Activated naive CD4-positive, alpha-beta T cell treated with anti-CD3 and anti-CD28 coated beads, Interleukin-2, amount 10 ng/mL, durations not matched to agents 7 days and 5 days (primary cell): Measurements from ENCODE around the gene SH2D3A.

Experiments
- CTCF ChIA-PET: fragments of 350-600 bp; sonication (Branson Sonifier 250); formaldehyde crosslinking; loops from one replicate; lab custom pipeline; 2021; ENCODE audit warnings: antibody characterized with exemption; lab: Charles Lee
- DNase-seq: peaks from one replicate; pipeline ENCODE4 v3.0.0-alpha.2; 2020
- H3K27ac Mint-ChIP-seq: one replicate; pipeline ENCODE4 v1.8.0; 2021; ENCODE audit warnings: mild to moderate bottlenecking, moderate library complexity, mixed read lengths
- H3K27me3 Mint-ChIP-seq: one replicate; pipeline ENCODE4 v1.8.0; 2021; ENCODE audit warnings: mild to moderate bottlenecking, mixed read lengths
- H3K36me3 Mint-ChIP-seq: one replicate; pipeline ENCODE4 v1.8.0; 2021; ENCODE audit warnings: mixed read lengths
- H3K4me1 Mint-ChIP-seq: one replicate; pipeline ENCODE4 v1.8.0; 2021; ENCODE audit warnings: mixed read lengths
- H3K4me3 Mint-ChIP-seq: one replicate; pipeline ENCODE4 v1.8.0; 2021; ENCODE audit warnings: mild to moderate bottlenecking, moderate library complexity, mixed read lengths
- H3K9me3 Mint-ChIP-seq: one replicate; pipeline ENCODE4 v1.8.0; 2021; ENCODE audit warnings: mixed read lengths

Gene SH2D3A

DNA sequence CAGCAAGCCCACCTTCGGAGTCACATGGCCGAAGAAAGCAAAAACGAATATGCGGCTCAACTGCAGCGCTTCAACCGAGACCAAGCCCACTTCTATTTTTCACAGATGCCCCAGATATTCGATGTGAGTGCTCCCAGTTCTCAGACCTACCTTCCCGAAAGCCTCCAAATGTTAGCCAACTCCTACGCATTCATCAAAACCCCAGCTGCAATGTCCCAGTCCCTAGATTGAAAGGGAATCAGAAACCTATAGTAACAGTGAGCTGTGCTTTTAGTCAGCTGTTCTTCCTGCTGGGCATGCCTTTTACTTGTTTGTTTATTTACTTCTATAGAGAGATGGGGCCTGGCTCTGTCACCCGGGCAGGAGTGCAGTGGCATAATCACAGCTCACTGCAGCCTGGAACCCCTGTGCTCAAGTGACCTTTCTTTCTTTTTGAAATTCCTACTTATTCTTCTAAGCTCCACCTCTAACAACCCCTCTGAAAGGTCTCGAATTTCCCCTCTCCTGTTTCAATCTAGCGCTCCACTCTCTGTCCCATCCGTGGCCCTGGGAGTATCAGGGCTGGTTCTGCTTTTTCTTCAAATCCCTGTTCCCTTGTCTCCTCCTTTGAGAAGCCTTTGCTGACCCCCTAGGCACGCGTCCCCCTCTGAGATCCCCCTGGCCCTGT lies 23.4 kb downstream of the SH2D3A start:
- Mint-ChIP-seq H3K27ac (no peak overlapping the region), H3K9me3 (no peaks in the 10 kb centered on the region), H3K36me3 (peaks cover 25% of the 10 kb centered on the region), H3K27me3 (peaks cover 4% of the 10 kb centered on the region), H3K4me1 (peaks cover 19% of the 10 kb centered on the region), H3K4me3 (no peak overlapping the region)
- DNase-seq: no peak
- CTCF ChIA-PET: interaction anchor here (0.8 to 2.2 kb wide), 2 partner anchors 11 to 18 kb away, joined by 3 to 5 read pairs; no protein-coding TSS in a partner anchor

DNA sequence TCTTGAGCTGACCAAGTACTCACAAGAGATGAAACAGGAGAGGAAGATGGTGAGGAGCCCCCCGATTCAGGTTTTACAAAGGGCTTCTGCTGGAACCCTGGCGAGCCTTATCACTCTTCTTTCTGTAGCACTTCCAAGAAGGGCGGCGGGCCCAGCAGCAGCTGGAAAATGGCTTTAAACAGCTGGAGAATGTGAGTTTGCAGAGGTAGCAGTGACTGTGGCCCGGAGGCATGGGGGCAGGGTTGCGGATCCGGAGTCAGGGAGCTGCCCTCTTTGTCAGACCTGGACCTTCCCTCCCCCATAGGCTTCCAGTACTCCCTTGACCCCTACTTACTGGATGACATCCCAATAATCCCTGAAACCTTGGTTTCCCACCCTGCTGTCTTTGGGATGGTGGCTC lies 24.2 kb downstream of the SH2D3A start:
- no peak for DNase-seq
- Mint-ChIP-seq H3K9me3 (no peaks in the 10 kb centered on the region), H3K27me3 (peaks cover 4% of the 10 kb centered on the region), H3K27ac (no peak overlapping the region), H3K4me1 (peaks cover 27% of the 10 kb centered on the region), H3K4me3 (no peak overlapping the region), H3K36me3 (peaks cover 22% of the 10 kb centered on the region)
- CTCF ChIA-PET: interaction anchor here (2.2 kb wide), 1 partner anchor 12 kb away, joined by 5 read pairs; no protein-coding TSS in a partner anchor

- no peaks in the 10 kb centered on the region for H3K9me3 Mint-ChIP-seq
- no peak overlapping the region for H3K27ac Mint-ChIP-seq
- H3K36me3 Mint-ChIP-seq: peaks cover 19% of the 10 kb centered on the region
- H3K27me3 Mint-ChIP-seq: peaks cover 7% of the 10 kb centered on the region
- peaks cover 38% of the 10 kb centered on the region for H3K4me1 Mint-ChIP-seq
- peak; percentile 55 for DNase-seq
- H3K4me3 Mint-ChIP-seq: peak overlapping the region; percentile 98
- CTCF ChIA-PET: no interaction called here
Measured at GRCh38 chr19:6740589-6741343, 26.5 kb downstream of the SH2D3A start.

GRCh38 chr19:6739883-6740588 lies 27.2 kb downstream of the SH2D3A start:
- no peaks in the 10 kb centered on the region for H3K9me3 Mint-ChIP-seq

DNA sequence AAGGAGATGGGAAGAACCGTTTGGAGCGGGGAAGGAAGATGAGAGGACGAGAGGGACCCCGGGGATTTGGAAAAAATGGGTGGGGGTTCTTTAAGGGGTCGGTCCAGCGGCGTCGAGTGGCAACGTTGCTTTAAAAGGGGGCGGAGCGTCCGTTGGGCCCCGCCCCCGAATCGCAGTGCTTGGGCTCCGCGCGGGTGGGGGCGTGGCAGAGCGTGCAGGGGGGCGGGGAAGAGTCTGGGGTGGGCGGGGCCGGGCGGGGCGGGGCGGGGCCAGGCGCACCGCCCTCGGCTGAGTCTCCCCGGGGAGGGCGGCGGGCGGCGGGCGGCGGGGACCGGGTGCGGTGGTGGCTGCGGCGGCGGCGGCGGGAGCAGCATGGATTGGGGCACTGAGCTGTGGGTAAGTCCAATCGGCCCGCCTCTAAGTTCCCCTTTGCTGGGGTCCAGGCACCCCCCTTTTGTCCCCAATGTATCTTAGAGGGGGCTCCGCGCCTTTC lies 27.8 kb downstream of the SH2D3A start, which contains the start of gene TRIP10:
Gene TRIP10, plus strand, starts transcription at position 291 of the 493 bp plus-strand sequence. Its CDS starts 82 bp downstream, at position 373.
- Mint-ChIP-seq H3K27me3 (peaks cover 7% of the 10 kb centered on the region), H3K4me1 (peaks cover 44% of the 10 kb centered on the region), H3K4me3 (peak within 1 kb of the TSS; percentile 98), H3K27ac (peak within 1 kb of the TSS; percentile 98), H3K36me3 (peaks cover 14% of the 10 kb centered on the region), H3K9me3 (no peaks in the 10 kb centered on the region)
- CTCF ChIA-PET: interaction anchor here (1.3 to 4.3 kb wide), 4 partner anchors 64 to 223 kb away, joined by 3 to 72 read pairs (median 9); no protein-coding TSS in a partner anchor
- peak; percentile 82 for DNase-seq

More at GRCh38 chr19:6739883-6740588, 27.2 kb downstream of the SH2D3A start:
- DNase-seq: peak; percentile 47
- Mint-ChIP-seq H3K4me3 (peak overlapping the region; percentile 98), H3K27ac (peak overlapping the region; percentile 7), H3K4me1 (peaks cover 43% of the 10 kb centered on the region), H3K36me3 (peaks cover 13% of the 10 kb centered on the region), H3K27me3 (peaks cover 7% of the 10 kb centered on the region)
- CTCF ChIA-PET: no interaction called here

DNA sequence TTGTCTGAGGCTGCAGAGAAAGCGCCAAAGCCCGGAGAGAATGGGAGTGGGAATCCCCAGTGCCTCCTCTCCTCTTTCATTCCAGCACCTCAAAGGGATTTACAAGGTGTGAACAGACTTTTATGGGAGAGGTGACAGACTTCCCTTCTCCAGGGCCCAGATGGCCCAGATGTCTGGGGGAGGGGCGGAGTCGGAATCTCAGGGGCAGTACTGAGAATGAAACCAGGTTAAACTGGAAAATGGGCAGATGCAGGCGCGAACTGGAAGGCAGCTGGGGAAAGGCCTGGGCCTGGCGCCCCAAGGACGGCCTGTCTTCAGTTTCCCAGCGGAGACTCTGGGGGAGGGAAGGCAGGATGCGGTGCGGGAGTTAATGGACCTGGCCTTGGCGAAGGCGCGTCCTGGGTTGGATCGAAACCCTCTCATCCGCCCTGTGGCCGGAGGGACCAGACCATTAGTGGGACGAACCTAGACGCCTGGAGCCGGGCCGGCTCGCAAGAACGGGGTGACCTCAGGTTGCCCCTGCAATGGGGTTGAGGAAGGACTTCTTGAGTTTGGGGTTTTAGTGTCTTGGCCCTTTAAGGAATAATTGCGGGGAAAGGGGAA lies 28.3 kb downstream of the SH2D3A start:
- peaks cover 11% of the 10 kb centered on the region for H3K36me3 Mint-ChIP-seq
- no peaks in the 10 kb centered on the region for H3K9me3 Mint-ChIP-seq
- CTCF ChIA-PET: interaction anchor here (1.0 to 4.3 kb wide), 11 partner anchors 30 to 222 kb away, joined by 3 to 72 read pairs (median 4); partner anchors contain the start of gene VAV1
- peak overlapping the region; percentile 98 for H3K4me3 Mint-ChIP-seq
- DNase-seq: peak; percentile 59
- H3K27me3 Mint-ChIP-seq: peaks cover 7% of the 10 kb centered on the region
- H3K4me1 Mint-ChIP-seq: peaks cover 44% of the 10 kb centered on the region
- H3K27ac Mint-ChIP-seq: peak overlapping the region; percentile 98

- peak; percentile 88 for DNase-seq
- Mint-ChIP-seq H3K4me1 (peaks cover 44% of the 10 kb centered on the region), H3K27me3 (peaks cover 7% of the 10 kb centered on the region), H3K9me3 (no peaks in the 10 kb centered on the region), H3K36me3 (peaks cover 11% of the 10 kb centered on the region), H3K27ac (peak overlapping the region; percentile 98), H3K4me3 (peak overlapping the region; percentile 98)
- CTCF ChIA-PET: interaction anchor here (1.0 to 4.3 kb wide), 13 partner anchors 31 to 222 kb away, joined by 3 to 72 read pairs (median 4); partner anchors contain the start of gene VAV1
Measured at GRCh38 chr19:6737873-6738786, 29.1 kb downstream of the SH2D3A start.

GRCh38 chr19:6737284-6737872 lies 29.9 kb downstream of the SH2D3A start, which contains the start of gene GPR108:
Gene GPR108, minus strand, starts transcription at chr19:6737580. Its CDS starts 4 bp downstream, at chr19:6737576.
- Mint-ChIP-seq H3K4me1 (peaks cover 44% of the 10 kb centered on the region), H3K27me3 (peaks cover 7% of the 10 kb centered on the region), H3K4me3 (peak within 1 kb of the TSS; percentile 98), H3K9me3 (no peaks in the 10 kb centered on the region), H3K27ac (peak within 1 kb of the TSS; percentile 98), H3K36me3 (peaks cover 15% of the 10 kb centered on the region)
- CTCF ChIA-PET: interaction anchor here (1.0 to 4.3 kb wide), 9 partner anchors 35 to 221 kb away, joined by 3 to 72 read pairs (median 5); partner anchors contain the start of gene VAV1
- DNase-seq: peak; percentile 100

DNA sequence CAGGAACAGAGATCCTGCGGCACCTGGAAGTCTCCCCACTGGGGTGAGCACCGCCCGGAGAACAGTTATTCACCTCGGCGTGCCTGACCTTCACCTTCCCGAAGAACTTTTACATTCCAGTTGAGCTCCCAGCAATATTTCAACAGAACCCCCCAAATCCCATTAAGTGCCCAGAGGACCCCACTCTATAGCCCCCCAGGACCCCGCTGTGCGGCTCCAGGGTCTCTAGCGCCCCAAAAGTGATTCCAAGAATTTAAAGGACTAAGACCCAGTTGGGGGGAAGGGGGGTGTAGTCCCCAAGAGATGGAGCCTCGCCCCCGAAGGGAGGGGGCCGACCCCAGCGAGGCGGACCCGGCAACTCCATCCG lies 30.3 kb downstream of the SH2D3A start:
- H3K27me3 Mint-ChIP-seq: peaks cover 7% of the 10 kb centered on the region
- H3K4me3 Mint-ChIP-seq: peak overlapping the region; percentile 98
- CTCF ChIA-PET: interaction anchor here (1.0 to 4.3 kb wide), 10 partner anchors 12 to 220 kb away, joined by 3 to 72 read pairs (median 8); partner anchors contain the start of gene VAV1
- peak overlapping the region; percentile 98 for H3K27ac Mint-ChIP-seq
- DNase-seq: no peak
- peaks cover 18% of the 10 kb centered on the region for H3K36me3 Mint-ChIP-seq
- H3K4me1 Mint-ChIP-seq: peaks cover 44% of the 10 kb centered on the region
- H3K9me3 Mint-ChIP-seq: no peaks in the 10 kb centered on the region

- Mint-ChIP-seq H3K27ac (peak overlapping the region; percentile 98), H3K4me1 (peaks cover 40% of the 10 kb centered on the region), H3K27me3 (peaks cover 7% of the 10 kb centered on the region), H3K4me3 (peak overlapping the region; percentile 98), H3K9me3 (no peaks in the 10 kb centered on the region), H3K36me3 (peaks cover 18% of the 10 kb centered on the region)
- DNase-seq: peak; percentile 81
- CTCF ChIA-PET: interaction anchor here (0.8 to 4.3 kb wide), 11 partner anchors 12 to 219 kb away, joined by 3 to 72 read pairs (median 5); partner anchors contain the start of gene VAV1
Measured at GRCh38 chr19:6736169-6736916, 30.9 kb downstream of the SH2D3A start.

- Mint-ChIP-seq H3K4me3 (peak overlapping the region; percentile 98), H3K27me3 (peaks cover 4% of the 10 kb centered on the region), H3K4me1 (peaks cover 33% of the 10 kb centered on the region), H3K36me3 (peaks cover 18% of the 10 kb centered on the region), H3K9me3 (no peaks in the 10 kb centered on the region), H3K27ac (peak overlapping the region; percentile 98)
- CTCF ChIA-PET: interaction anchor here (0.8 to 4.3 kb wide), 7 partner anchors 11 to 218 kb away, joined by 3 to 72 read pairs (median 5); no protein-coding TSS in a partner anchor
- no peak for DNase-seq
Measured at GRCh38 chr19:6735181-6735911, 31.9 kb downstream of the SH2D3A start.
